CD14-positive monocyte (primary cell): ENCODE results near the gene ADNP2. TPM values are rescaled to one million over a fixed set of nuclear protein-coding genes. Genes with fewer than 3 reads are reported as not detected.
A peak's percentile ranks its signal among the peaks of the same experiment; 100 is the strongest.

Source experiments
- DNase-seq, 3 donors: peaks; one replicate each; pipeline ENCODE4 v3.0.0-alpha.2; 2011 to 2022
- H2AFZ ChIP-seq: 2 replicates; pipeline ENCODE4 v1.6.0; 2012; ENCODE audit warnings: mild to moderate bottlenecking, low read depth, low read length, inconsistent platforms; ENCODE audit not compliant: insufficient read depth, poor library complexity, severe bottlenecking
- H3K27ac ChIP-seq, 2 donors: 1 replicate in 1 of 2; 2 replicates in 1 of 2; pipeline ENCODE4 v1.5.1; 2012 to 2013; ENCODE audit warnings: low read length in 2 of 2, control low read depth in 1 of 2, inconsistent platforms in 1 of 2, low read depth in 1 of 2, mild to moderate bottlenecking in 1 of 2
- H3K27me3 ChIP-seq, 2 donors: one replicate each; pipeline versions ENCODE4 v1.6.0 to v1.6.1; 2011 to 2013; ENCODE audit warnings: low read length in 2 of 2; ENCODE audit not compliant: control insufficient read depth in 2 of 2, insufficient read depth in 2 of 2
- H3K36me3 ChIP-seq, 2 donors: replicated peaks in 1 of 2; 1 replicate in 1 of 2; 2 replicates in 1 of 2; pipeline versions ENCODE4 v1.5.1 to v1.6.1; 2012 to 2013; ENCODE audit warnings: low read length in 2 of 2, control low read depth in 1 of 2, inconsistent platforms in 1 of 2, mild to moderate bottlenecking in 1 of 2; ENCODE audit not compliant: insufficient read depth in 2 of 2, control insufficient read depth in 1 of 2
- H3K4me1 ChIP-seq, 2 donors: 1 replicate in 1 of 2; 2 replicates in 1 of 2; pipeline versions ENCODE4 v1.5.1 to v1.6.1; 2012 to 2013; ENCODE audit warnings: low read length in 2 of 2, control low read depth in 1 of 2, inconsistent platforms in 1 of 2, mild to moderate bottlenecking in 1 of 2, moderate library complexity in 1 of 2; ENCODE audit not compliant: insufficient read depth in 2 of 2, control insufficient read depth in 1 of 2
- H3K4me2 ChIP-seq: replicated peaks from 2 replicates; pipeline ENCODE3; 2012; ENCODE audit warnings: low read length, moderate library complexity, mild to moderate bottlenecking; ENCODE audit not compliant: poor library complexity, severe bottlenecking; ENCODE audit errors: extremely low read depth
- H3K4me3 ChIP-seq, 3 experiments: fragments of 200-600 bp in 1 of 3; sonication (generic) in 1 of 3; replicated peaks in 1 of 3; 1 replicate in 2 of 3; 2 replicates in 1 of 3; pipeline ENCODE4 v1.5.1; 2011 to 2013; ENCODE audit warnings: low read length in 3 of 3, mild to moderate bottlenecking in 3 of 3, control low read depth in 2 of 3, low read depth in 2 of 3, inconsistent platforms in 1 of 3, moderate library complexity in 1 of 3
- H3K79me2 ChIP-seq: 2 replicates; pipeline ENCODE4 v1.6.0; 2012; ENCODE audit warnings: mild to moderate bottlenecking, control low read depth, inconsistent platforms, low read length, moderate library complexity; ENCODE audit not compliant: insufficient read depth
- H3K9ac ChIP-seq: 2 replicates; pipeline ENCODE4 v1.6.0; 2017; ENCODE audit warnings: low read length, mild to moderate bottlenecking; ENCODE audit not compliant: insufficient read depth, poor library complexity, severe bottlenecking
- H3K9me3 ChIP-seq, 2 donors: replicated peaks in 1 of 2; 1 replicate in 1 of 2; 2 replicates in 1 of 2; pipeline versions ENCODE4 v1.5.1 to v1.6.1; 2012 to 2013; ENCODE audit warnings: low read length in 2 of 2, control low read depth in 1 of 2; ENCODE audit not compliant: control insufficient read depth in 1 of 2, insufficient read depth in 1 of 2
- H4K20me1 ChIP-seq: 2 replicates; pipeline ENCODE4 v1.6.0; 2012; ENCODE audit warnings: mild to moderate bottlenecking, low read length, control low read depth, moderate library complexity; ENCODE audit not compliant: insufficient read depth
- H3K27ac Mint-ChIP-seq, 7 donors: one replicate each; pipeline ENCODE4 v1.8.0; 2020; ENCODE audit warnings: mild to moderate bottlenecking in 7 of 7, mixed read lengths in 7 of 7, moderate library complexity in 6 of 7, inconsistent platforms in 2 of 7
- H3K27me3 Mint-ChIP-seq, 3 donors: one replicate each; pipeline ENCODE4 v1.8.0; 2021 to 2022; ENCODE audit warnings: low read depth in 3 of 3, mild to moderate bottlenecking in 3 of 3, mixed read lengths in 3 of 3, moderate library complexity in 3 of 3, inconsistent platforms in 1 of 3
- H3K36me3 Mint-ChIP-seq, 2 donors: one replicate each; pipeline ENCODE4 v1.8.0; 2020; ENCODE audit warnings: mixed read lengths in 2 of 2, inconsistent platforms in 1 of 2, mild to moderate bottlenecking in 1 of 2
- H3K4me1 Mint-ChIP-seq: one replicate; pipeline ENCODE4 v1.8.0; 2020; ENCODE audit warnings: mild to moderate bottlenecking, mixed read lengths
- H3K4me3 Mint-ChIP-seq, 2 donors: one replicate each; pipeline ENCODE4 v1.8.0; 2020; ENCODE audit warnings: mild to moderate bottlenecking in 2 of 2, mixed read lengths in 2 of 2, moderate library complexity in 1 of 2
- H3K9me3 Mint-ChIP-seq, 7 donors: one replicate each; pipeline ENCODE4 v1.8.0; 2020 to 2022; ENCODE audit warnings: mixed read lengths in 7 of 7, mild to moderate bottlenecking in 6 of 7, moderate library complexity in 6 of 7, inconsistent platforms in 2 of 7
- WGBS: methylation state at CpG from one replicate; pipeline ENCODE4 v1.1.5; 2013; ENCODE audit warnings: missing lambda C conversion rate; ENCODE audit not compliant: insufficient coverage; 5-methylcytosine and 5-hydroxymethylcytosine counted together
- intact Hi-C, 2 donors: fragments of 100-400 bp; cut with micrococcal nuclease; formaldehyde crosslinking; loops; one replicate each; pipeline versions ENCODE4 v1.15.0 to v1.15.1; 2023
- polyA minus RNA-seq: library from RNA; depleted of rRNA, polyadenylated mRNA; stranded (reverse); fragments of >200 nt; gene quantifications from 2 replicates; pipeline ENCODE4 v1.2.3, GENCODE V29; 2012
- polyA plus RNA-seq, 3 donors: library from polyadenylated mRNA; depleted of rRNA in 1 of 3; unstranded in 2 of 3; stranded (reverse) in 1 of 3; fragments of 300-500 nt in 2 of 3; fragments of >200 nt in 1 of 3; fragmentation: Illumina TruSeq in 2 of 3; gene quantifications; 1 replicate in 2 of 3; 2 replicates in 1 of 3; pipeline ENCODE4 v1.2.3, GENCODE V29; 2012 to 2021
- total RNA-seq, 12 experiments: library from RNA in 1 of 12; stranded (reverse) in 1 of 12; fragments of 120-200 nt in 1 of 12; gene quantifications; one replicate each; pipeline ENCODE4 v1.2.4 and lab custom pipeline; 2013 to 2026; ENCODE audit warnings: mixed read lengths in 6 of 12, inconsistent platforms in 1 of 12
- TF ChIP-seq, protein P1 (sequence below): fragments of 200-600 bp; IDR thresholded peaks from one replicate; pipeline ENCODE4 v1.8.0; 2022; ENCODE audit warnings: antibody characterized with exemption, mild to moderate bottlenecking

ADNP2 gene, protein sequence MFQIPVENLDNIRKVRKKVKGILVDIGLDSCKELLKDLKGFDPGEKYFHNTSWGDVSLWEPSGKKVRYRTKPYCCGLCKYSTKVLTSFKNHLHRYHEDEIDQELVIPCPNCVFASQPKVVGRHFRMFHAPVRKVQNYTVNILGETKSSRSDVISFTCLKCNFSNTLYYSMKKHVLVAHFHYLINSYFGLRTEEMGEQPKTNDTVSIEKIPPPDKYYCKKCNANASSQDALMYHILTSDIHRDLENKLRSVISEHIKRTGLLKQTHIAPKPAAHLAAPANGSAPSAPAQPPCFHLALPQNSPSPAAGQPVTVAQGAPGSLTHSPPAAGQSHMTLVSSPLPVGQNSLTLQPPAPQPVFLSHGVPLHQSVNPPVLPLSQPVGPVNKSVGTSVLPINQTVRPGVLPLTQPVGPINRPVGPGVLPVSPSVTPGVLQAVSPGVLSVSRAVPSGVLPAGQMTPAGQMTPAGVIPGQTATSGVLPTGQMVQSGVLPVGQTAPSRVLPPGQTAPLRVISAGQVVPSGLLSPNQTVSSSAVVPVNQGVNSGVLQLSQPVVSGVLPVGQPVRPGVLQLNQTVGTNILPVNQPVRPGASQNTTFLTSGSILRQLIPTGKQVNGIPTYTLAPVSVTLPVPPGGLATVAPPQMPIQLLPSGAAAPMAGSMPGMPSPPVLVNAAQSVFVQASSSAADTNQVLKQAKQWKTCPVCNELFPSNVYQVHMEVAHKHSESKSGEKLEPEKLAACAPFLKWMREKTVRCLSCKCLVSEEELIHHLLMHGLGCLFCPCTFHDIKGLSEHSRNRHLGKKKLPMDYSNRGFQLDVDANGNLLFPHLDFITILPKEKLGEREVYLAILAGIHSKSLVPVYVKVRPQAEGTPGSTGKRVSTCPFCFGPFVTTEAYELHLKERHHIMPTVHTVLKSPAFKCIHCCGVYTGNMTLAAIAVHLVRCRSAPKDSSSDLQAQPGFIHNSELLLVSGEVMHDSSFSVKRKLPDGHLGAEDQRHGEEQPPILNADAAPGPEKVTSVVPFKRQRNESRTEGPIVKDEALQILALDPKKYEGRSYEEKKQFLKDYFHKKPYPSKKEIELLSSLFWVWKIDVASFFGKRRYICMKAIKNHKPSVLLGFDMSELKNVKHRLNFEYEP
- total RNA-seq (2013) = 5.4 TPM
- 1 to 10 TPM; 3.0 to 5.6 (median 3.6) TPM for polyA plus RNA-seq
- polyA minus RNA-seq = 4.6 and 6.7 TPM in 2 replicates
- 74.2 to 124 (median 106) reads per million in 11 experiments for total RNA-seq (lab: John Stamatoyannopoulos, UW)

DNA sequence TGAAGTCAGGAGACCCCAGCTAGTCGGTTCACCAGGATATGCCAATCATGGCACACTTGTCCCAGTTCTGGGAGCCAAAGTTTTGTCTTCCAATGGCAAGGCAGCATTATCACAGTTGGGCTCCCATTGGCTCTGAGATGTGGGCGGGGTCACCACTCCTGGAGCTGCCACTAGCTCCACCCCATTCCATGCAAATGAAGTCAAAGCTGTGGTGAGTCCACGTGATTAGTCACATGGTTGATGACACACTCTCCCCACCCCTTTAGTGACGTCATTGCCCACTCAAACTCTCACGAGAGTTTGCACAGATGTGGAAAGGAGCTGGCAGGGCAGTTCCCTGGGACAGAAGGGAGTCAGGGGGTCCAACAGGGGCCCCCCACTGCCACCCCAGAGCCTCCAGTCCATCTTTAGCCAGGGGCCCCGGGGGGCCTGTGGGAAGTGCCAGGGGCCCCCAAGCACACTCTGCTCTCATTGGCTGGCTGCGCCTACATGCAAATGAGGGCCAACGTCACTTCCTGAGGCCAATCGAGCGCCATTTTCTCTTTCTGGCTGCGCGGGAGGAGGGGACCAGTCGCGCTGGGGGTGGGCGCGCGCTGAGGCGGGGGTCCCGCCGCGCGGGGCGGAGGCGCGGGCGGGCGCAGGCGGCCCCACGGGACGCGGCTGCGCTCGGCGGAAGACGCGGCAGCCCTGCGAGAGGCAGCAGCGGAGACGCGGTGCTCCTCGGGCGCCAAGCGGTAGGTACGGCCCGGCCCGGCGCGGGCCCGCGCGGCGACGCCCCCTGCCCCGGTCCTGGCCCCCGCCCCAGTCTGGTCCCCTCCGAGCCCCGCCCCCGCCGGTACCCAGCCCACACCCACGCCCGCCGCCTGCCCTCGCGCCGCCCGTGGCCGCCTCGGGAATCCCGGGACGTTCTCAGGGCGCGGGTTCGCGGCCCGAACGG, at the start of gene ADNP2:
Gene ADNP2, plus strand, starts transcription at position 524 of the 937 bp plus-strand sequence. CDS start 8,281 bp downstream, outside the sequence.
- Histone ChIP-seq H4K20me1 (no peaks in the 10 kb centered on the region), H3K27me3 (no peaks in the 10 kb centered on the region), H3K9me3 (peaks cover 0 to 9% of the 10 kb centered on the region in 2 donors), H3K4me1 (peaks cover 11 to 17% of the 10 kb centered on the region in 2 donors), H3K9ac (peak within 1 kb of the TSS; percentile 62), H3K27ac (peak within 1 kb of the TSS; percentile 51 to 63), H3K4me2 (peak within 1 kb of the TSS; percentile 78), H3K4me3 (peak within 1 kb of the TSS; percentile 62 to 82 (median 81)), H3K36me3 (no peaks in the 10 kb centered on the region), H2AFZ (peak within 1 kb of the TSS; percentile 66), H3K79me2 (peaks cover 36% of the 10 kb centered on the region)
- H3K9me3 Mint-ChIP-seq = peaks cover 2 to 13% (median 8%) of the 10 kb centered on the region in 7 donors
- 2% methylated on average over 73 of the region's 76 CpGs for WGBS
- H3K27me3 Mint-ChIP-seq = peaks cover 0 to 4% (median 2%) of the 10 kb centered on the region in 3 donors
- DNase-seq = peak; percentile 88 to 95 (median 91)
- intact Hi-C loops = loop anchor here (5.0 to 10.0 kb wide), 5 partner anchors 38 to 432 kb away; partner anchors contain the start of gene CTDP1 (in 1 of the 2)
- H3K27ac Mint-ChIP-seq = peak within 1 kb of the TSS; percentile 72 to 93 (median 90)
- peaks cover 0 to 5% of the 10 kb centered on the region in 2 donors for H3K36me3 Mint-ChIP-seq
- TF ChIP-seq, protein P1, sequence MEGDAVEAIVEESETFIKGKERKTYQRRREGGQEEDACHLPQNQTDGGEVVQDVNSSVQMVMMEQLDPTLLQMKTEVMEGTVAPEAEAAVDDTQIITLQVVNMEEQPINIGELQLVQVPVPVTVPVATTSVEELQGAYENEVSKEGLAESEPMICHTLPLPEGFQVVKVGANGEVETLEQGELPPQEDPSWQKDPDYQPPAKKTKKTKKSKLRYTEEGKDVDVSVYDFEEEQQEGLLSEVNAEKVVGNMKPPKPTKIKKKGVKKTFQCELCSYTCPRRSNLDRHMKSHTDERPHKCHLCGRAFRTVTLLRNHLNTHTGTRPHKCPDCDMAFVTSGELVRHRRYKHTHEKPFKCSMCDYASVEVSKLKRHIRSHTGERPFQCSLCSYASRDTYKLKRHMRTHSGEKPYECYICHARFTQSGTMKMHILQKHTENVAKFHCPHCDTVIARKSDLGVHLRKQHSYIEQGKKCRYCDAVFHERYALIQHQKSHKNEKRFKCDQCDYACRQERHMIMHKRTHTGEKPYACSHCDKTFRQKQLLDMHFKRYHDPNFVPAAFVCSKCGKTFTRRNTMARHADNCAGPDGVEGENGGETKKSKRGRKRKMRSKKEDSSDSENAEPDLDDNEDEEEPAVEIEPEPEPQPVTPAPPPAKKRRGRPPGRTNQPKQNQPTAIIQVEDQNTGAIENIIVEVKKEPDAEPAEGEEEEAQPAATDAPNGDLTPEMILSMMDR = no peak
- H3K4me3 Mint-ChIP-seq = peak within 1 kb of the TSS; percentile 88
- H3K4me1 Mint-ChIP-seq = peaks cover 24% of the 10 kb centered on the region
